Stimulated activated CD4-positive, alpha-beta T cell treated with anti-CD3 and anti-CD28 coated beads, Interleukin-15, amount 100 ng/mL, for 24 hours (primary cell): ENCODE measurements around the gene MAST2.
"Not testable (repeated sequence)": the region's sequence is repeated elsewhere in the genome, so short reads cannot be mapped to it uniquely, and the experiment has no call there.

Source experiments
- DNase-seq: peaks from one replicate; pipeline ENCODE4 v3.0.0-alpha.2; 2020

MAST2 gene

GRCh38 chr1:46030876-46031660 lies 227.7 kb downstream of the MAST2 start:
- no peak for DNase-seq

- DNase-seq = no peak
These were observed 231.4 kb downstream of the MAST2 start for GRCh38 chr1:46034601-46035516.

GRCh38 chr1:46036894-46037839 lies 233.8 kb downstream of the MAST2 start:
- peak; percentile 88 for DNase-seq

DNA sequence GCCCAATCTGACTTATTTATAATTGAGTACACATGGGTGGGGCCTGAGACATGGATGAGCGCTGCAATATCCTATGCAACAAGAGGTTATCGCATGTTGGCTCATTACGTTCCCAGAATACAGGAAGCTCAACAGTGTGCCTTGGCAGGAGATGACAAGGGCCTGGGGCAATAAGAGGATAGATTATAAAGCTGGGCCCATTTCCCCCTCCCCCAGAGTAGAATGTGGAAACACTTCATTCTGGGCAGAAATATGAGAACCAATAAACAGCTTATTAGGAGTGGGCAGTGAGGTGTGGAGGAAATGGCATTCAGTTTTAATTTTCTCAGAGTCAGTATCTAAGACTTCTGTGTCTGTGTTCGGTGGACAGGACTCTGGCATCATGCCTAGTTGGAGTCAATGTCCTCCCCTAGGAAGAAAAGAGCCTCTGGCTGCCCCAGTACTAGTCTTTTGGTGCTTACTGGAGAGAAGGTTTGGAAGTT lies 236.2 kb downstream of the MAST2 start:
- no peak for DNase-seq

DNA sequence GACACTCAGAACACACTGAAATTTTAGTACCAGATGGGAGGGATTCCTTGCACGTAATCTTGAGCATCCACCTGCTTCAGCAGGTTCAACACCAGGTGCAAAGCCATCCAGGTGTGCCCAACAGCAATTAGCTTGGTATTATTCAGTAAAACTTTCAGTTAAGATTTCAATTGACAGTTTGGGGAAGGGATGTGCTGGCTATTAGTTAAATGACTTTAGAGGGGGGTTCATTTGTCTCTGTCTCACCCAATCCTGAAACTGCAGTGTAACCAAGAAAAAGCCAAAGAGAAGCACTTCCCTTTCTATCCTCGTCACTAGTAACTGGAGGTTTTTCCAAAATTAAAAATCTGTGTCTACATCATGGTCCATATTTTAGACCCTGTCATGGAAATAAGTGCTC lies 238.1 kb downstream of the MAST2 start:
- DNase-seq = no peak

- DNase-seq = no peak
These were observed 238.6 kb downstream of the MAST2 start for GRCh38 chr1:46041974-46042373.

- DNase-seq = no peak
These were observed 240.1 kb downstream of the MAST2 start for GRCh38 chr1:46043458-46044017.

GRCh38 chr1:46044116-46044515 lies 240.7 kb downstream of the MAST2 start:
- no peak for DNase-seq

DNA sequence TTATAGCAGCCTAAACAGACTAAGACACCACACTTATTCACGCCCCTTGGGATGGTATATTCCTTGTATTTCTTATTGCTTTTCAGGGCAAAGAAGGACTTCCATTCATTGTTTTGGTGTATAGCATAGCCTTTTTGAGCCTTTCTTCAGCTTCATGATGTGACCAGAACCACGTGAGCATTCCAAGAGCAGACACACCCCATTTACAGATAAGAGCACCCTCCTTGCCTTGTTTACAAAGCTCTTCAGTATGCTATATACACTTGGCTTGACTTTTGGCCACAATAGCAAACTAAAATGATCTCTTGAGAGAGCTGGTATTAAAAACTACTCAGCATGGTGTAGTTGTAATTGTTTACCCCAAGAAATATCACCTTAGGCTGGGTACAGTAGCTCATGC lies 250.3 kb downstream of the MAST2 start:
- no peak for DNase-seq

DNA sequence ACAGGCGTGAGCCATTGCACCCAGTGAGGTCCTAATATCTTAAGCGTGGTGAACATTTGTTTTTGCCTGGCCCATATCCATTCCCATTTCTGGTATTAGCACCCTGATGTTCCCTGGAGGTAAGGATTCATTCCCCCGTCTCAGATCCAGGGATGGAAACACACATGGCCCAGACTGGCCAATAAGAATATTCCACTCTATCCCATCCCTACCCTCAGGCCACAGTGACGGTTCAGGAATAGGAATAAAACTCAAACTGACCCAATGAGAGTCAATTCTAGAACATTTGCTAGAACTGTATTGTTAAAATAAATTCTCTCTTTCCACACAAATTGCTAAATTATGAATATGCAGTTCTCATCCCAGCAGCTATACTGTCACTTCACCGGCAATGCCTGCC lies 252.9 kb downstream of the MAST2 start:
- DNase-seq = no peak

DNA sequence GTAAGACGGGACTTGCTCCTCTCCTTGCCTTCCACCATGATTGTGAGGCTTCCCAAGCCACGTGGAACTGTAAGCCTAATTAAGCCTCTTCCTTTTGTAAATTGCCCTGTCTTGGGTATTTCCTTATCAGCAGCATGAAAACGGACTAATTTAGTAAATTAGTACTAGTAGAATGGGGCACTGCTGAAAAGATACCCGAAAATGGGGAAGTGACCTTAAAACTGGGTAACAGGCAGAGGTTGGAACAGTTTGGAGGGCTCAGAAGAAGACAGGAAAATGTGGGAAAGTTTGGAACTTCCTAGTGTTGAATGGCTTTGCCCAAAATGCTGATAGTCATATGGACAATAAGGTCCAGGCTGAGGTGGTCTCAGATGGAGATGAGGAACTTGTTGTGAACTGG lies 253.8 kb downstream of the MAST2 start:
- not testable (repeated sequence) for DNase-seq

DNA sequence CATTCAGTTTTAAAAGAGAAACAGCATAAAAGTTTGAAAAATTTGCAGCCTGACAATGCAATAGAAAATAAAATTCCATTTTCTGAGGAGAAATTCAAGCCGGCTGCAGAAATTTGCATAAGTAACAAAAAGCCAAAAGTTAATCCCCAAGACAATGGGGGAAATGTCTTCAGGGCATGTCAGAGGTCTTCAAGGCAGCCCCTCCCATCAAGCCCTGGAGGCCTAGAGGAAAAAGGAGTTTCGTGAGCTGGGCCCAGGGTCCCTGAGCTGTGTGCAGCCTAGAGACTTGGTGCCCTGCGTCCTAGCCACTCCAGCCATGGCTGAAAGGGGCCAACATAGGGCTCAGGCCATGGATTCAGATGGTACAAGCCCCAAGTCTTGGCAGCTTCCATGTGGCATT lies 254.4 kb downstream of the MAST2 start:
- no peak for DNase-seq

- no peak for DNase-seq
These were observed 255.5 kb downstream of the MAST2 start for GRCh38 chr1:46058936-46059335.

- DNase-seq = no peak
These were observed 257.7 kb downstream of the MAST2 start for GRCh38 chr1:46061146-46061545.

DNA sequence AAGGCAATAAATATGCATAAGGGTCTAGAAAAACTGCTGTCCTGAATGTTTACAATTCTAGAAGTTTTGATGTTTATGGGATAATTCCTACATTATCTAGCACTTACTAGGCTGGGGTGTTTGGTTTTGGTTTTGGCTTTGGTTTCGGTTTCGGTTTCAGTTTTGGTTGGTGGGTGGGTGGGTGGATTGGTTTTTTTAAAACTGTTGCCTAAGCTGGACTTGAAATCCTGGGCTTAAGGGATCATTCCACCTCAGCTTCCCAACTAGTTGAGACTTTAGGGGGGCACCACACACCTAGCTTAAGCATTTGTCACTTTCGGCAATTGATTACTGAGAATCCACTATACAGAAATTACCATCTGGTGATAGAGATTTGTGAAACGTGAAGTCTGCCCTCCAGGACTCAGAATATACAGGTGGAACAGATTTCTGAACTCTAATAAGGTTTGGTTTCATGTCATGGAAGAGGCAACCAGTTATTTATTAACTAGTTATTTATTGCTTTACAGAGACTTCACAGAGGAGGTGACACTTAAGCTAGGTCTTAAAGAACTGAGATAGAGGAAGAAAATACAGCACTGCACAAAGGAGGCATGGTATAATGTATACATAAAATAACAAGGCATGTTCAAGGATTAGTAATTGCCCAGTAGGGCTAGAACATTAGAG lies 259.4 kb downstream of the MAST2 start:
- DNase-seq = peak; percentile 63

DNA sequence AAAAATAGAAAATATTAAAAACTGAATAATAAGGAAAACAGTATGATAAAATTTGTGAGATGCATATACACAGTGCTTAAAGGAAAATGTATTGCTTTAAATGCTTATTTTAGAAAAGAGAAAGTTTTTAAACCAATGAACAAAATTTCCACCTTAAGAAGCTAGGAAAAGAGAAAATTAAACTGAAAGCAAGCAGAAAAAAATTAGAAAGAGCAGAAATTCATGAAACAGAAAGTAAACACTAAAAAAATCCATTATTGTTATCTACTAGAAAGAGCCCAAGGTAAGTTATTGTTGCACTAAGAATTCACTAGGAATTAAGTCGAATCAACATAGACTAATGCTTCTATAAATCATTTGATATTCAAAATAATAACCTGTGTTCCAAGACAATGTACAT lies 261.3 kb downstream of the MAST2 start:
- no peak for DNase-seq

- DNase-seq = no peak
These were observed 262.0 kb downstream of the MAST2 start for GRCh38 chr1:46065405-46065804.

GRCh38 chr1:46067652-46068051 lies 264.2 kb downstream of the MAST2 start:
- no peak for DNase-seq

DNA sequence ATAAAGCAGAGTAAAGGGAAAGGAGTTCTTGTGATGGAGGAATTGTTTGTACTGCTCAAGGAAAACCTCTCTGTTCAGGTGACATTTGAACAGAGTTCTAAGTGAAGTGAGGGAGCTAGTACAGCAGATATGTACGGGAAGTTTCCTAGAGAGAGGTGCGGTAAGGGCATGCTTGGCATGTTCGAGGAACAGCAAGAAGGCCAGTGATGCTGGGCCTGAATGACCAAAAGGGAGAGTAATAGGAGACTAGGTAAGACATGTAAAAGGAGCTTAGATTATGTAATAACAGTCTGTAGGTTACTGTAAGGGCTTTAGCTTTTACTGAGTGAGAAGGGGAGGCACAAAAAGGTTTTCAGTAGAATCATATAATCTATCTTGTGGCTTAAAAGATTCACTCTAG lies 265.1 kb downstream of the MAST2 start:
- DNase-seq = no peak

- no peak for DNase-seq
These were observed 266.9 kb downstream of the MAST2 start for GRCh38 chr1:46070164-46070814.

- no peak for DNase-seq
These were observed 269.6 kb downstream of the MAST2 start for GRCh38 chr1:46072975-46073374.
